Upper lobe of right lung (tissue), 1 donor: ENCODE results near the gene SGPP1. TPM values are rescaled to one million over a fixed set of nuclear protein-coding genes. Genes with fewer than 3 reads are reported as not detected.
A peak's percentile ranks its signal among the peaks of the same experiment; 100 is the strongest.

ENCODE experiments used
- ATAC-seq: fragments of 200-7000 bp; cut with Tn5 transposase; one replicate; pipeline ENCODE4 v1.9.1; 2020; ENCODE audit warnings: mild to moderate bottlenecking, moderate library complexity
- DNase-seq: peaks from one replicate; pipeline ENCODE4 v3.0.0-alpha.2; 2020
- H3K27ac ChIP-seq: fragments of 200-600 bp; one replicate; pipeline ENCODE4 v1.8.0; 2022
- H3K27me3 ChIP-seq: fragments of 200-600 bp; one replicate; pipeline ENCODE4 v1.8.0; 2022; ENCODE audit warnings: mild to moderate bottlenecking
- H3K36me3 ChIP-seq: fragments of 200-600 bp; one replicate; pipeline ENCODE4 v1.8.0; 2022
- H3K4me1 ChIP-seq: fragments of 200-600 bp; one replicate; pipeline ENCODE4 v1.8.0; 2022
- H3K4me3 ChIP-seq: fragments of 200-600 bp; one replicate; pipeline ENCODE4 v1.8.0; 2022; ENCODE audit warnings: mild to moderate bottlenecking
- H3K9me3 ChIP-seq: fragments of 200-600 bp; one replicate; pipeline ENCODE4 v1.8.0; 2022
- CTCF ChIP-seq: fragments of 200-600 bp; IDR thresholded peaks from one replicate; pipeline ENCODE4 v1.8.0; 2022; ENCODE audit warnings: antibody characterized with exemption
- intact Hi-C: fragments of 100-400 bp; cut with DNase I; formaldehyde crosslinking; loops from one replicate; pipeline ENCODE4 v1.11.0; 2022
- total RNA-seq: library from RNA; stranded (reverse); fragmentation: NEBNext Ultra II Directional; extraction: Animal tissue kit (Norgen Biotek cat#: 25700); gene quantifications from one replicate; pipeline ENCODE4 v1.2.1, GENCODE V29; 2021
- donor health status: DM: no; HTN: yes; CAD: no; lungs with severe emphysema.

Gene SGPP1
- total RNA-seq, 1 donor from 2014 or later, result 22.3 TPM

- no peaks in the 10 kb centered on the region for H3K4me1 ChIP-seq
- no peak for TF ChIP-seq CTCF
- intact Hi-C loops, result no loop called here
- no peak overlapping the region for H3K4me3 ChIP-seq
- H3K9me3 ChIP-seq, result no peaks in the 10 kb centered on the region
- no peaks in the 10 kb centered on the region for H3K36me3 ChIP-seq
- no peaks in the 10 kb centered on the region for H3K27me3 ChIP-seq
- ATAC-seq (peak; percentile 98), DNase-seq (no peak)
- H3K27ac ChIP-seq, result peak overlapping the region; percentile 65
These were observed 77.5 kb downstream of the SGPP1 start for GRCh38 chr14:63650256-63650952.

- no peaks in the 10 kb centered on the region for H3K36me3 ChIP-seq
- H3K4me3 ChIP-seq, result no peak overlapping the region
- no peak for TF ChIP-seq CTCF
- ATAC-seq, result peak; percentile 18
- no peaks in the 10 kb centered on the region for H3K27me3 ChIP-seq
- intact Hi-C loops, result no loop called here
- H3K27ac ChIP-seq, result no peak overlapping the region
- no peak for DNase-seq
- H3K9me3 ChIP-seq, result no peaks in the 10 kb centered on the region
- no peaks in the 10 kb centered on the region for H3K4me1 ChIP-seq
These were observed 80.0 kb downstream of the SGPP1 start for GRCh38 chr14:63647696-63648410.

GRCh38 chr14:63644741-63645140 is 83.1 kb downstream of the SGPP1 start:
- ATAC-seq (no peak), DNase-seq (no peak)
- Histone ChIP-seq H3K4me1 (no peaks in the 10 kb centered on the region), H3K4me3 (no peak overlapping the region), H3K27ac (no peak overlapping the region), H3K27me3 (no peaks in the 10 kb centered on the region), H3K36me3 (no peaks in the 10 kb centered on the region), H3K9me3 (no peaks in the 10 kb centered on the region)
- intact Hi-C loops, result no loop called here
- TF ChIP-seq CTCF, result no peak

- H3K36me3 ChIP-seq, result no peaks in the 10 kb centered on the region
- no peak for TF ChIP-seq CTCF
- DNase-seq (no peak), ATAC-seq (no peak)
- no peaks in the 10 kb centered on the region for H3K27me3 ChIP-seq
- peak overlapping the region; percentile 68 for H3K4me3 ChIP-seq
- peak overlapping the region; percentile 93 for H3K27ac ChIP-seq
- no peaks in the 10 kb centered on the region for H3K9me3 ChIP-seq
- intact Hi-C loops, result no loop called here
- H3K4me1 ChIP-seq, result no peaks in the 10 kb centered on the region
These were observed 85.0 kb downstream of the SGPP1 start for GRCh38 chr14:63642656-63643382.

- Histone ChIP-seq H3K4me3 (peak overlapping the region; percentile 68), H3K9me3 (no peaks in the 10 kb centered on the region), H3K36me3 (no peaks in the 10 kb centered on the region), H3K27ac (peak overlapping the region; percentile 93), H3K4me1 (no peaks in the 10 kb centered on the region), H3K27me3 (no peaks in the 10 kb centered on the region)
- TF ChIP-seq CTCF, result no peak
- ATAC-seq (peak; percentile 82), DNase-seq (peak; percentile 76)
- intact Hi-C loops, result no loop called here
These were observed 85.6 kb downstream of the SGPP1 start for GRCh38 chr14:63642229-63642611.
